WTC11 (cell line): ENCODE measurements around the gene MAP7D1. TPM values are rescaled to one million over a fixed set of nuclear protein-coding genes. Genes with fewer than 3 reads are reported as not detected.

Experiments
- ATAC-seq: fragments of 200-7000 bp; cut with Tn5 transposase; 2 replicates; pipeline ENCODE4 v1.10.0; 2021; ENCODE audit warnings: mild to moderate bottlenecking, moderate library complexity
- CTCF ChIA-PET: fragments of 300-600 bp; sonication (Branson Sonifier 250); formaldehyde crosslinking; loops from one replicate; lab custom pipeline; 2021; ENCODE audit warnings: antibody characterized with exemption; lab: Charles Lee
- POLR2A ChIA-PET: fragments of 350-600 bp; sonication (Branson Sonifier 250); formaldehyde crosslinking; loops from one replicate; lab custom pipeline; 2021; ENCODE audit warnings: antibody characterized with exemption; lab: Charles Lee
- DNase-seq: peaks from one replicate; pipeline ENCODE4 v3.0.0; 2021; ENCODE audit warnings: low spot score
- H3K27ac Mint-ChIP-seq: 2 replicates; pipeline ENCODE4 v1.8.0; 2021; ENCODE audit warnings: mixed read lengths
- H3K27me3 Mint-ChIP-seq: 2 replicates; pipeline ENCODE4 v1.8.0; 2021; ENCODE audit warnings: low read depth, mild to moderate bottlenecking, moderate library complexity, mixed read lengths
- H3K36me3 Mint-ChIP-seq: 2 replicates; pipeline ENCODE4 v1.8.0; 2021; ENCODE audit warnings: mixed read lengths
- H3K4me1 Mint-ChIP-seq: 2 replicates; pipeline ENCODE4 v1.8.0; 2022; ENCODE audit warnings: mixed read lengths
- H3K4me3 Mint-ChIP-seq: 2 replicates; pipeline ENCODE4 v1.8.0; 2021; ENCODE audit warnings: mild to moderate bottlenecking, moderate library complexity, mixed read lengths
- H3K9me3 Mint-ChIP-seq: 2 replicates; pipeline ENCODE4 v1.8.0; 2021; ENCODE audit warnings: mixed read lengths
- AFF4 ChIP-seq: sonication (generic); formaldehyde crosslinking; IDR thresholded peaks from 2 replicates; pipeline ENCODE4 v1.8.1; 2023; ENCODE audit warnings: mild to moderate bottlenecking, missing genetic modification reagents, borderline replicate concordance
- ARID4B ChIP-seq: sonication (generic); formaldehyde crosslinking; IDR thresholded peaks from 2 replicates; pipeline ENCODE4 v1.8.0; 2023; ENCODE audit warnings: missing genetic modification reagents, mild to moderate bottlenecking, borderline replicate concordance
- CREB1 ChIP-seq: sonication (generic); formaldehyde crosslinking; IDR thresholded peaks from 2 replicates; pipeline ENCODE4 v1.8.0; 2023; ENCODE audit warnings: mild to moderate bottlenecking, missing genetic modification reagents
- ERG ChIP-seq: fragments of 250-450 bp; sonication (Bioruptor Pico); IDR thresholded peaks from 2 replicates; pipeline ENCODE4 v1.8.0; 2021; ENCODE audit warnings: mild to moderate bottlenecking
- GRHL2 ChIP-seq: fragments of 250-450 bp; sonication (Bioruptor Pico); IDR thresholded peaks from 2 replicates; pipeline ENCODE4 v1.8.0; 2022; ENCODE audit warnings: mild to moderate bottlenecking, moderate library complexity; ENCODE audit not compliant: insufficient replicate concordance, severe bottlenecking
- KAT7 ChIP-seq: sonication (generic); formaldehyde crosslinking; IDR thresholded peaks from 2 replicates; pipeline ENCODE4 v1.8.1; 2023; ENCODE audit warnings: missing genetic modification reagents, mild to moderate bottlenecking, borderline replicate concordance
- MLX ChIP-seq: sonication (generic); formaldehyde crosslinking; IDR thresholded peaks from 2 replicates; pipeline ENCODE4 v1.8.1; 2023; ENCODE audit warnings: mild to moderate bottlenecking, missing genetic modification reagents, moderate library complexity
- NR2C2 ChIP-seq: sonication (generic); formaldehyde crosslinking; IDR thresholded peaks from 2 replicates; pipeline ENCODE4 v1.8.0; 2022; ENCODE audit warnings: mild to moderate bottlenecking, missing genetic modification reagents
- TEAD1 ChIP-seq: sonication (generic); formaldehyde crosslinking; IDR thresholded peaks from 2 replicates; pipeline ENCODE4 v1.8.0; 2022; ENCODE audit warnings: mild to moderate bottlenecking, missing genetic modification reagents
- ZNF121 ChIP-seq: sonication (generic); formaldehyde crosslinking; IDR thresholded peaks from 2 replicates; pipeline ENCODE4 v1.8.0; 2023; ENCODE audit warnings: missing genetic modification reagents
- ZNF396 ChIP-seq: fragments of 250-450 bp; sonication (Bioruptor Pico); IDR thresholded peaks from 2 replicates; pipeline ENCODE4 v1.8.0; 2021; ENCODE audit warnings: mild to moderate bottlenecking, moderate library complexity, borderline replicate concordance
- ZNF416 ChIP-seq: fragments of 250-450 bp; sonication (Bioruptor Pico); IDR thresholded peaks from 2 replicates; pipeline ENCODE4 v1.9.0; 2021; ENCODE audit warnings: mild to moderate bottlenecking, inconsistent platforms
- total RNA-seq: library from RNA; stranded (reverse); gene quantifications from 3 replicates; pipeline ENCODE4 v1.2.3, GENCODE V29; 2021
- TF ChIP-seq, protein P1 (sequence below): sonication (generic); formaldehyde crosslinking; IDR thresholded peaks from 2 replicates; pipeline ENCODE4 v1.8.0; 2022; ENCODE audit warnings: mild to moderate bottlenecking, missing genetic modification reagents
- TF ChIP-seq, protein P2 (sequence below): fragments of 250-450 bp; sonication (Bioruptor Pico); IDR thresholded peaks from 2 replicates; pipeline ENCODE4 v2.1.2; 2022; ENCODE audit warnings: mild to moderate bottlenecking, moderate library complexity
- TF ChIP-seq, protein P3 (sequence below): fragments of 200-600 bp; IDR thresholded peaks from 2 replicates; pipeline ENCODE4 v1.8.0; 2022; ENCODE audit warnings: antibody characterized with exemption
- TF ChIP-seq, protein P4 (sequence below): sonication (generic); formaldehyde crosslinking; IDR thresholded peaks from 2 replicates; pipeline ENCODE4 v1.8.0; 2022; ENCODE audit warnings: missing genetic modification reagents

The MAP7D1 gene
- total RNA-seq, 1 experiment from 2014 or later = 88.7 TPM

- TF ChIP-seq ARID4B (CRISPR knock-in tag) (0 out of 2 replicates have a peak, but pooled peaks have one; percentile 32), KAT7 (CRISPR knock-in tag) (0 out of 2 replicates have a peak, but pooled peaks have one; percentile 31), ZNF121 (CRISPR knock-in tag) (no peak), ZNF416 (CRISPR knock-in tag) (0 out of 2 replicates have a peak, but pooled peaks have one; percentile 17), CREB1 (CRISPR knock-in tag) (no peak), TEAD1 (peak; percentile 25; the same call in 1 of the 2 replicates)
- TF ChIP-seq, protein P1, sequence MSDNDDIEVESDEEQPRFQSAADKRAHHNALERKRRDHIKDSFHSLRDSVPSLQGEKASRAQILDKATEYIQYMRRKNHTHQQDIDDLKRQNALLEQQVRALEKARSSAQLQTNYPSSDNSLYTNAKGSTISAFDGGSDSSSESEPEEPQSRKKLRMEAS (CRISPR knock-in tag) = peak; percentile 75
- TF ChIP-seq, protein P2, sequence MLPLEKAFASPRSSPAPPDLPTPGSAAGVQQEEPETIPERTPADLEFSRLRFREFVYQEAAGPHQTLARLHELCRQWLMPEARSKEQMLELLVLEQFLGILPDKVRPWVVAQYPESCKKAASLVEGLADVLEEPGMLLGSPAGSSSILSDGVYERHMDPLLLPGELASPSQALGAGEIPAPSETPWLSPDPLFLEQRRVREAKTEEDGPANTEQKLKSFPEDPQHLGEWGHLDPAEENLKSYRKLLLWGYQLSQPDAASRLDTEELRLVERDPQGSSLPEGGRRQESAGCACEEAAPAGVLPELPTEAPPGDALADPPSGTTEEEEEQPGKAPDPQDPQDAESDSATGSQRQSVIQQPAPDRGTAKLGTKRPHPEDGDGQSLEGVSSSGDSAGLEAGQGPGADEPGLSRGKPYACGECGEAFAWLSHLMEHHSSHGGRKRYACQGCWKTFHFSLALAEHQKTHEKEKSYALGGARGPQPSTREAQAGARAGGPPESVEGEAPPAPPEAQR = no peak
- TF ChIP-seq, protein P3, sequence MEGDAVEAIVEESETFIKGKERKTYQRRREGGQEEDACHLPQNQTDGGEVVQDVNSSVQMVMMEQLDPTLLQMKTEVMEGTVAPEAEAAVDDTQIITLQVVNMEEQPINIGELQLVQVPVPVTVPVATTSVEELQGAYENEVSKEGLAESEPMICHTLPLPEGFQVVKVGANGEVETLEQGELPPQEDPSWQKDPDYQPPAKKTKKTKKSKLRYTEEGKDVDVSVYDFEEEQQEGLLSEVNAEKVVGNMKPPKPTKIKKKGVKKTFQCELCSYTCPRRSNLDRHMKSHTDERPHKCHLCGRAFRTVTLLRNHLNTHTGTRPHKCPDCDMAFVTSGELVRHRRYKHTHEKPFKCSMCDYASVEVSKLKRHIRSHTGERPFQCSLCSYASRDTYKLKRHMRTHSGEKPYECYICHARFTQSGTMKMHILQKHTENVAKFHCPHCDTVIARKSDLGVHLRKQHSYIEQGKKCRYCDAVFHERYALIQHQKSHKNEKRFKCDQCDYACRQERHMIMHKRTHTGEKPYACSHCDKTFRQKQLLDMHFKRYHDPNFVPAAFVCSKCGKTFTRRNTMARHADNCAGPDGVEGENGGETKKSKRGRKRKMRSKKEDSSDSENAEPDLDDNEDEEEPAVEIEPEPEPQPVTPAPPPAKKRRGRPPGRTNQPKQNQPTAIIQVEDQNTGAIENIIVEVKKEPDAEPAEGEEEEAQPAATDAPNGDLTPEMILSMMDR = no peak
- TF ChIP-seq, protein P4, sequence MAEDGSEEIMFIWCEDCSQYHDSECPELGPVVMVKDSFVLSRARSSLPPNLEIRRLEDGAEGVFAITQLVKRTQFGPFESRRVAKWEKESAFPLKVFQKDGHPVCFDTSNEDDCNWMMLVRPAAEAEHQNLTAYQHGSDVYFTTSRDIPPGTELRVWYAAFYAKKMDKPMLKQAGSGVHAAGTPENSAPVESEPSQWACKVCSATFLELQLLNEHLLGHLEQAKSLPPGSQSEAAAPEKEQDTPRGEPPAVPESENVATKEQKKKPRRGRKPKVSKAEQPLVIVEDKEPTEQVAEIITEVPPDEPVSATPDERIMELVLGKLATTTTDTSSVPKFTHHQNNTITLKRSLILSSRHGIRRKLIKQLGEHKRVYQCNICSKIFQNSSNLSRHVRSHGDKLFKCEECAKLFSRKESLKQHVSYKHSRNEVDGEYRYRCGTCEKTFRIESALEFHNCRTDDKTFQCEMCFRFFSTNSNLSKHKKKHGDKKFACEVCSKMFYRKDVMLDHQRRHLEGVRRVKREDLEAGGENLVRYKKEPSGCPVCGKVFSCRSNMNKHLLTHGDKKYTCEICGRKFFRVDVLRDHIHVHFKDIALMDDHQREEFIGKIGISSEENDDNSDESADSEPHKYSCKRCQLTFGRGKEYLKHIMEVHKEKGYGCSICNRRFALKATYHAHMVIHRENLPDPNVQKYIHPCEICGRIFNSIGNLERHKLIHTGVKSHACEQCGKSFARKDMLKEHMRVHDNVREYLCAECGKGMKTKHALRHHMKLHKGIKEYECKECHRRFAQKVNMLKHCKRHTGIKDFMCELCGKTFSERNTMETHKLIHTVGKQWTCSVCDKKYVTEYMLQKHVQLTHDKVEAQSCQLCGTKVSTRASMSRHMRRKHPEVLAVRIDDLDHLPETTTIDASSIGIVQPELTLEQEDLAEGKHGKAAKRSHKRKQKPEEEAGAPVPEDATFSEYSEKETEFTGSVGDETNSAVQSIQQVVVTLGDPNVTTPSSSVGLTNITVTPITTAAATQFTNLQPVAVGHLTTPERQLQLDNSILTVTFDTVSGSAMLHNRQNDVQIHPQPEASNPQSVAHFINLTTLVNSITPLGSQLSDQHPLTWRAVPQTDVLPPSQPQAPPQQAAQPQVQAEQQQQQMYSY (CRISPR knock-in tag) = peak; percentile 62; the same call in 1 of the 2 replicates
Observed at GRCh38 chr1:36178471-36179219, 22.7 kb downstream of the MAP7D1 start (continued).

DNA sequence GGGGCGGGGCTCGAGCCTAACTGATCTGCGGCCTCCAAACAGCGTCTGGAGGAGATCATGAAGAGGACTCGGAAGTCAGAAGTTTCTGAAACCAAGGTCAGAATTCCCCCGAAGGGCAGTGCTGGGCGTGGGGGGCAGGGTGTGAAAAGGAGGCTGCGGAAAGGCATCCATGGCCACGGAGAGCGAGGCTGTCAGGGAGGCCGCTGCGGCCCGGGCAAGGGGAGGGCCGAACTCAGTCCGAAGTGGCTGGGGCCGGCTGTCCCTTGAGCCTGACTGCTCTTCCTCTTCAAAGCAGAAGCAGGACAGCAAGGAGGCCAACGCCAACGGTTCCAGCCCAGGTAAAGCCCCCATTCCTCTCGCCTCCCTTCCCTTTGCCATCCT lies 23.2 kb downstream of the MAP7D1 start:
- no peak for ATAC-seq
- Mint-ChIP-seq H3K4me1 (peaks cover 32% of the 10 kb centered on the region), H3K27ac (peak overlapping the region; percentile 96), H3K27me3 (no peaks in the 10 kb centered on the region), H3K36me3 (peaks cover 18% of the 10 kb centered on the region), H3K4me3 (peak overlapping the region; percentile 71), H3K9me3 (no peaks in the 10 kb centered on the region)
- ChIA-PET POLR2A (interaction anchor here (0.5 to 3.0 kb wide), 10 partner anchors 9 to 345 kb away, joined by 3 to 24 read pairs (median 8); partner anchors contain the start of genes SH3D21, THRAP3 and TRAPPC3), CTCF (interaction anchor here (0.8 to 1.9 kb wide), 14 partner anchors 9 to 190 kb away, joined by 3 to 27 read pairs (median 4); partner anchors contain the start of genes MAP7D1, SH3D21, THRAP3 and TRAPPC3)
- no peak for DNase-seq
- TF ChIP-seq NR2C2 (CRISPR knock-in tag) = no peak
- TF ChIP-seq AFF4 = no peak
- TF ChIP-seq ERG (CRISPR knock-in tag) = no peak
- no peak for TF ChIP-seq GRHL2 (CRISPR knock-in tag)
- TF ChIP-seq ZNF396 (CRISPR knock-in tag) = no peak
- TF ChIP-seq MLX (CRISPR knock-in tag) = no peak
